ENCODE measurements around the gene HSD17B8. TPM values are rescaled to one million over a fixed set of nuclear protein-coding genes. Genes with fewer than 3 reads are reported as not detected.

The HSD17B8 gene
- total and polyA plus RNA-seq, 10 of the 15 experiments (the other 5 are each of a cell fraction or from before 2014, with no cell fraction given) = 3.1 to 54.3 (median 26.5) TPM

- TF ChIP-seq RELB (IDR thresholded peaks at IDR 0.05; ENCODE audit: low read depth) (no peak), SP1 (IDR thresholded peaks at IDR 0.05; ENCODE audit: low read depth, low read length) (no peak), SIX5 (IDR thresholded peaks at IDR 0.05; ENCODE audit: low read depth, low read length, severe bottlenecking) (no peak), BMI1 (IDR thresholded peaks at IDR 0.05; ENCODE audit: borderline replicate concordance) (no peak), MYB (IDR thresholded peaks at IDR 0.05; ENCODE audit: borderline replicate concordance, low read depth, low read length) (no peak), ESRRA (IDR thresholded peaks at IDR 0.05; ENCODE audit: low read length) (no peak), IRF4 (IDR thresholded peaks at IDR 0.05; ENCODE audit: low read depth, low read length) (no peak), ATF7 (IDR thresholded peaks at IDR 0.05; ENCODE audit: low read depth) (no peak), USF2 (IDR thresholded peaks at IDR 0.05; ENCODE audit: borderline replicate concordance, low read depth, low read length) (no peak), ASH2L (IDR thresholded peaks at IDR 0.05; ENCODE audit: borderline replicate concordance, low read depth) (no peak), ATF2 (IDR thresholded peaks at IDR 0.05; ENCODE audit: low read length) (no peak), ZNF592 (IDR thresholded peaks at IDR 0.05) (0 out of 2 replicates have a peak, but pooled peaks have one; percentile 33), ZNF622 (IDR thresholded peaks at IDR 0.05) (no peak), SKIL (IDR thresholded peaks at IDR 0.05; ENCODE audit: low read depth, poor library complexity, severe bottlenecking) (no peak), ZNF24 (IDR thresholded peaks at IDR 0.05) (no peak)
These were observed 42.8 kb upstream of the HSD17B8 start (continued) for GRCh38 chr6:33161354-33162331.
